Measurements from ENCODE around the gene SLC19A1. TPM values are rescaled to one million over a fixed set of nuclear protein-coding genes. Genes with fewer than 3 reads are reported as not detected.

SLC19A1 gene
- total RNA-seq, 1 donor from 2014 or later = 4.5 TPM

- no peaks in the 10 kb centered on the region for H3K36me3 ChIP-seq (ENCODE audit: control insufficient read depth, insufficient read depth, low read length)
- no peaks in the 10 kb centered on the region for H3K27me3 ChIP-seq (ENCODE audit: control insufficient read depth, insufficient read depth, low read length)
- no peak for DNase-seq (ENCODE audit: low read depth)
- H3K4me3 ChIP-seq (ENCODE audit: low read depth, low read length) = no peak overlapping the region
- no peak for FAIRE-seq
- TF ChIP-seq CTCF (IDR thresholded peaks at IDR 0.05; ENCODE audit: insufficient read depth, low read length, severe bottlenecking) = no peak
Observed at GRCh38 chr21:45578811-45579381, 36.7 kb upstream of the SLC19A1 start.

GRCh38 chr21:45578176-45578801, 36.0 kb upstream of the SLC19A1 start:
- DNase-seq (ENCODE audit: low read depth) = no peak
- Histone ChIP-seq H3K36me3 (ENCODE audit: control insufficient read depth, insufficient read depth, low read length) (no peaks in the 10 kb centered on the region), H3K4me3 (ENCODE audit: low read depth, low read length) (no peak overlapping the region), H3K27me3 (ENCODE audit: control insufficient read depth, insufficient read depth, low read length) (no peaks in the 10 kb centered on the region)
- FAIRE-seq = no peak
- TF ChIP-seq CTCF (IDR thresholded peaks at IDR 0.05; ENCODE audit: insufficient read depth, low read length, severe bottlenecking) = no peak

GRCh38 chr21:45577801-45578175, 35.5 kb upstream of the SLC19A1 start:
- no peak for DNase-seq (ENCODE audit: low read depth)
- Histone ChIP-seq H3K36me3 (ENCODE audit: control insufficient read depth, insufficient read depth, low read length) (no peaks in the 10 kb centered on the region), H3K27me3 (ENCODE audit: control insufficient read depth, insufficient read depth, low read length) (no peaks in the 10 kb centered on the region), H3K4me3 (ENCODE audit: low read depth, low read length) (no peak overlapping the region)
- no peak for TF ChIP-seq CTCF (IDR thresholded peaks at IDR 0.05; ENCODE audit: insufficient read depth, low read length, severe bottlenecking)
- FAIRE-seq = no peak

- no peak for TF ChIP-seq CTCF (IDR thresholded peaks at IDR 0.05; ENCODE audit: insufficient read depth, low read length, severe bottlenecking)
- Histone ChIP-seq H3K4me3 (ENCODE audit: low read depth, low read length) (no peak overlapping the region), H3K36me3 (ENCODE audit: control insufficient read depth, insufficient read depth, low read length) (no peaks in the 10 kb centered on the region), H3K27me3 (ENCODE audit: control insufficient read depth, insufficient read depth, low read length) (no peaks in the 10 kb centered on the region)
- DNase-seq (ENCODE audit: low read depth) (no peak), FAIRE-seq (no peak)
Observed at GRCh38 chr21:45576838-45577737, 34.8 kb upstream of the SLC19A1 start.

GRCh38 chr21:45575993-45576837, 34.0 kb upstream of the SLC19A1 start:
- H3K36me3 ChIP-seq (ENCODE audit: control insufficient read depth, insufficient read depth, low read length) = no peaks in the 10 kb centered on the region
- no peak for TF ChIP-seq CTCF (IDR thresholded peaks at IDR 0.05; ENCODE audit: insufficient read depth, low read length, severe bottlenecking)
- no peaks in the 10 kb centered on the region for H3K27me3 ChIP-seq (ENCODE audit: control insufficient read depth, insufficient read depth, low read length)
- FAIRE-seq = no peak
- DNase-seq (ENCODE audit: low read depth) = no peak
- no peak overlapping the region for H3K4me3 ChIP-seq (ENCODE audit: low read depth, low read length)

Data from bronchial epithelial cell (primary cell).